Heart left ventricle (tissue), 16 donors: Measurements from ENCODE around the gene ELMOD1. TPM values are rescaled to one million over a fixed set of nuclear protein-coding genes. Genes with fewer than 3 reads are reported as not detected.
A peak's percentile ranks its signal among the peaks of the same experiment; 100 is the strongest.

Experiments used
- ATAC-seq, 4 donors: fragments of 200-7000 bp; cut with Tn5 transposase; one replicate each; pipeline ENCODE4 v1.9.1; 2020 to 2022; ENCODE audit warnings: moderate library complexity in 4 of 4, mild to moderate bottlenecking in 3 of 4, moderate number of reproducible peaks in 1 of 4
- DNase-seq, 5 donors: peaks; one replicate each; pipeline ENCODE4 v3.0.0-alpha.2; 2020
- H3K27ac ChIP-seq, 12 donors: fragments of 200-600 bp; sonication (generic) in 4 of 12; one replicate each; pipeline versions ENCODE4 v1.5.0 to v1.8.0; 2016 to 2022; ENCODE audit warnings: mild to moderate bottlenecking in 2 of 12
- H3K27me3 ChIP-seq, 9 donors: fragments of 200-600 bp; sonication (generic) in 2 of 9; one replicate each; pipeline versions ENCODE4 v1.5.1 to v1.8.0; 2016 to 2022; ENCODE audit warnings: mild to moderate bottlenecking in 3 of 9
- H3K36me3 ChIP-seq, 9 donors: fragments of 200-600 bp; sonication (generic) in 2 of 9; one replicate each; pipeline versions ENCODE4 v1.5.0 to v1.8.0; 2018 to 2022; ENCODE audit warnings: mild to moderate bottlenecking in 2 of 9
- H3K4me1 ChIP-seq, 12 donors: fragments of 200-600 bp; sonication (generic) in 4 of 12; one replicate each; pipeline versions ENCODE4 v1.5.0 to v1.8.0; 2016 to 2022; ENCODE audit warnings: mild to moderate bottlenecking in 3 of 12
- H3K4me3 ChIP-seq, 12 donors: fragments of 200-600 bp; sonication (generic) in 4 of 12; one replicate each; pipeline versions ENCODE4 v1.5.0 to v1.8.0; 2017 to 2022; ENCODE audit warnings: mild to moderate bottlenecking in 9 of 12, moderate library complexity in 4 of 12
- H3K9me3 ChIP-seq, 12 donors: fragments of 200-600 bp; sonication (generic) in 4 of 12; one replicate each; pipeline versions ENCODE4 v1.5.0 to v1.8.0; 2016 to 2022; ENCODE audit warnings: mild to moderate bottlenecking in 1 of 12
- CTCF ChIP-seq, 12 donors: fragments of 200-600 bp; sonication (generic) in 4 of 12; IDR thresholded peaks; one replicate each; pipeline versions ENCODE4 v1.5.0 to v1.8.0; 2018 to 2022; ENCODE audit warnings: antibody characterized with exemption in 12 of 12, mild to moderate bottlenecking in 5 of 12
- POLR2A ChIP-seq, 2 donors: fragments of 450-650 bp; IDR thresholded peaks; one replicate each; pipeline ENCODE4 v1.6.1; 2017; ENCODE audit warnings: antibody characterized with exemption in 2 of 2, mild to moderate bottlenecking in 2 of 2, moderate library complexity in 2 of 2
- WGBS, 4 donors: extraction: QIAGEN DNeasy Blood & Tissue Kit in 2 of 4; methylation state at CpG; one replicate each; pipeline versions ENCODE4 v1.1.5 to v1.1.7; 2013 to 2018; 5-methylcytosine and 5-hydroxymethylcytosine counted together
- intact Hi-C, 10 donors: fragments of 100-400 bp; cut with DNase I; formaldehyde crosslinking; loops; one replicate each; pipeline versions ENCODE4 v1.11.1 to v1.14.2; 2022
- long read RNA-seq, 3 donors: library from polyadenylated mRNA; unstranded; transcript quantifications; one replicate each; pipeline ENCODE4 v2.0.0, GENCODE V29; 2020 to 2021
- polyA plus RNA-seq, 2 donors: library from polyadenylated mRNA; stranded (reverse); fragments of 200-250 nt; gene quantifications; one replicate each; pipeline ENCODE4 v1.2.3, GENCODE V29; 2013
- total RNA-seq, 9 donors: library from RNA; depleted of rRNA in 2 of 9; stranded (reverse); fragments of >200 nt in 2 of 9; fragmentation: NEBNext Ultra II Directional in 3 of 9; extraction: Animal tissue kit (Norgen Biotek cat#: 25700) in 3 of 9; gene quantifications; one replicate each; pipeline versions ENCODE4 v1.1.0 to v1.2.4, GENCODE V29; 2016 to 2023
- donor health status: ischemic (EF 13 %, LVEDD 7.1; RV severe dilation, severe dysfunction).
- donor health status: healthy with polysubstance abuse.
- donor health status: DM: no; HTN: yes; CAD: no.
- donor health status: DM: no; HTN: no; CAD: no.
- donor health status: ischemic (EF 25% LVEDD 6.9; RV normal size, moderate dysfunction).
- donor health status: ischemic (EF 25% LVEDD 5.7; RV mildly dilated, moderate dysfunction).
- donor health status: healthy.
- donor health status: DM: yes; HTN: yes; CAD: no.
- donor health status: ischemic (EF 35%, LVEDD 5.7; RV mildly dilated, moderate dysfunction).
- donor health status: nonischemic (EF 11% LVEDD 7.7; RV severe dilation, severe dysfunction).
- donor health status: DM: yes; HTN: yes; CAD: no.
- donor health status: PGD.
- donor health status: ischemic (EF 29% LVEDD 5.4; RV normal size, mild dysfunction).
- donor health status: nonischemic (EF 23%, LVEDD 6.1; RV moderate dilation, normal function).

The ELMOD1 gene
- total RNA-seq (under 1 TPM in 7 of 9 donors, not detected in 2; 0.12 to 0.75 (median 0.48) TPM), polyA plus RNA-seq (under 1 TPM; 0.29 to 0.30 TPM)
- long read RNA-seq, donor 1, result 0 reads
- long read RNA-seq, donor 2, partial matches to known transcripts, result 0 of 1 reads
- long read RNA-seq, donor 2, other reads (novel, unspliced or antisense), result 0 of 1 reads
- long read RNA-seq, donor 3, result 0 reads

GRCh38 chr11:107590460-107591377, at the start of gene ELMOD1:
TSS of gene ELMOD1 (plus strand) at chr11:107591147. CDS start at chr11:107618190, 27,043 bp downstream.
- H3K36me3 ChIP-seq, result no peaks in the 10 kb centered on the region
- H3K4me3 ChIP-seq, result peak within 1 kb of the TSS; percentile 40 to 79 (median 56)
- ATAC-seq (peak; percentile 60 to 92 (median 86)), DNase-seq (peak; percentile 50 to 70 (median 57))
- 1 to 2% (median 1%) methylated on average over 26 to 74 of the region's 74 CpGs for WGBS, 4 donors
- TF ChIP-seq CTCF (IDR thresholded peaks at IDR 0.05) (peak in 4 of 12 donors; percentile 18 to 45 (median 20)), POLR2A (IDR thresholded peaks at IDR 0.05) (no peak)
- H3K27me3 ChIP-seq, result peaks cover 0 to 76% (median 26%) of the 10 kb centered on the region in 9 donors
- intact Hi-C loops, result no loop called here
- peaks cover 0 to 26% (median 10%) of the 10 kb centered on the region in 12 donors for H3K4me1 ChIP-seq
- H3K27ac ChIP-seq, result no peak within 1 kb of the TSS
- H3K9me3 ChIP-seq, result no peaks in the 10 kb centered on the region

- ATAC-seq, result no peak
- intact Hi-C loops, result loop anchor here in 1 of 10 donors (10.0 kb wide), 1 partner anchor 230 kb away; no protein-coding TSS in a partner anchor
- H3K36me3 ChIP-seq, result peaks cover 0 to 38% (median 9%) of the 10 kb centered on the region in 9 donors
Observed at GRCh38 chr11:107545101-107545514, 45.8 kb upstream of the ELMOD1 start.

GRCh38 chr11:107547961-107548360, 43.0 kb upstream of the ELMOD1 start:
- H3K36me3 ChIP-seq, result peaks cover 0 to 62% (median 33%) of the 10 kb centered on the region in 9 donors
- H3K4me3 ChIP-seq, result no peak overlapping the region
- intact Hi-C loops, result loop anchor here in 2 of 10 donors (2.0 to 10.0 kb wide), 2 partner anchors 223 to 227 kb away; no protein-coding TSS in a partner anchor
- H3K27ac ChIP-seq, result no peak overlapping the region
- DNase-seq (no peak), ATAC-seq (no peak)
- H3K9me3 ChIP-seq, result no peaks in the 10 kb centered on the region
- 79 to 89% (median 83%) methylated on average over 4 of the region's 4 CpGs for WGBS, 4 donors
- no peaks in the 10 kb centered on the region for H3K27me3 ChIP-seq
- TF ChIP-seq POLR2A (IDR thresholded peaks at IDR 0.05) (no peak), CTCF (IDR thresholded peaks at IDR 0.05) (no peak)
- H3K4me1 ChIP-seq, result no peaks in the 10 kb centered on the region

More at GRCh38 chr11:107545101-107545514, 45.8 kb upstream of the ELMOD1 start:
- Histone ChIP-seq H3K27ac (no peak overlapping the region), H3K4me3 (no peak overlapping the region), H3K27me3 (no peaks in the 10 kb centered on the region), H3K4me1 (no peaks in the 10 kb centered on the region), H3K9me3 (no peaks in the 10 kb centered on the region)
- DNase-seq, result no peak
- TF ChIP-seq CTCF (IDR thresholded peaks at IDR 0.05) (no peak), POLR2A (IDR thresholded peaks at IDR 0.05) (no peak)
- WGBS, 4 donors, result 71 to 86% (median 82%) methylated on average over 1 of the region's 1 CpG
